Skeletal muscle tissue (tissue), 4 donors: ENCODE measurements around the gene TPRG1L. TPM values are rescaled to one million over a fixed set of nuclear protein-coding genes. Genes with fewer than 3 reads are reported as not detected.

Experiments
- H3K27ac ChIP-seq: one replicate; pipeline ENCODE4 v1.7.0; 2013; ENCODE audit warnings: mild to moderate bottlenecking, low read depth, low read length, inconsistent platforms
- H3K27me3 ChIP-seq, 3 donors: one replicate each; pipeline ENCODE4 v1.7.0; 2013; ENCODE audit warnings: low read length in 3 of 3; ENCODE audit not compliant: control insufficient read depth in 3 of 3, insufficient read depth in 3 of 3
- H3K36me3 ChIP-seq, 3 donors: one replicate each; pipeline ENCODE4 v1.7.0; 2013; ENCODE audit warnings: low read length in 3 of 3; ENCODE audit not compliant: control insufficient read depth in 3 of 3, insufficient read depth in 3 of 3
- H3K4me1 ChIP-seq, 3 donors: one replicate each; pipeline ENCODE4 v1.7.0; 2013; ENCODE audit warnings: low read length in 3 of 3, mild to moderate bottlenecking in 3 of 3; ENCODE audit not compliant: control insufficient read depth in 3 of 3, insufficient read depth in 3 of 3
- H3K4me3 ChIP-seq, 3 donors: one replicate each; pipeline ENCODE4 v1.7.0; 2013; ENCODE audit warnings: low read length in 3 of 3
- H3K9ac ChIP-seq, 3 donors: one replicate each; pipeline ENCODE4 v1.7.0; 2013; ENCODE audit warnings: low read length in 3 of 3, mild to moderate bottlenecking in 3 of 3, moderate library complexity in 2 of 3, low read depth in 1 of 3
- H3K9me3 ChIP-seq, 3 donors: one replicate each; pipeline ENCODE4 v1.7.0; 2013; ENCODE audit warnings: low read length in 3 of 3; ENCODE audit not compliant: control insufficient read depth in 3 of 3
- total RNA-seq: library from RNA; depleted of rRNA; stranded (reverse); fragments of >200 nt; gene quantifications from one replicate; pipeline ENCODE4 v1.2.3, GENCODE V29; 2014
- donor health status: Osteomylitis.

TPRG1L gene
- total RNA-seq, 1 donor from 2014 or later = 17.2 TPM

DNA sequence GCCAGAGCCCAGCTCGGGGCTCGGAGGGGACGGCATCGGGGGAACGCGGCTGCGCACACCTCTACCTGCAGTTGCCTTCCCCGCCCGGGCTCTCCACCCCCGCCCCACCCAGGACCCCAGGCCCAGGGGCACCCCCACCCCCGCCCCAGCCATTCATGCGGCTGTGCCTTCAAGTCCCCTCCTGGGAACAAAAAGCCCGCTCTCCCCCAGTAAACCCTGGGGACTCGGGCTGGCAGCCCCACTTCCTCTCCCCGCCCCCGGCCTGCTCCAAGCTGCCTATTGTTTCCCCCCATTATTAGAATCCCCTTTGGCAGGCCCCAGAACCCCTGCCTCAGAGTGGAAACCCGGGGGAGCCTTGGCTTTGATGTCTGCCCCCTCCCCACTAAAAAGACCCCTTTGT is 31.5 kb upstream of the TPRG1L start:
- Histone ChIP-seq H3K36me3 (no peaks in the 10 kb centered on the region), H3K9me3 (no peaks in the 10 kb centered on the region), H3K4me1 (peaks cover 8 to 29% (median 25%) of the 10 kb centered on the region in 3 donors), H3K27ac (no peak overlapping the region), H3K27me3 (peaks cover 0 to 3% (median 0%) of the 10 kb centered on the region in 3 donors), H3K9ac (no peak overlapping the region), H3K4me3 (no peak overlapping the region)

DNA sequence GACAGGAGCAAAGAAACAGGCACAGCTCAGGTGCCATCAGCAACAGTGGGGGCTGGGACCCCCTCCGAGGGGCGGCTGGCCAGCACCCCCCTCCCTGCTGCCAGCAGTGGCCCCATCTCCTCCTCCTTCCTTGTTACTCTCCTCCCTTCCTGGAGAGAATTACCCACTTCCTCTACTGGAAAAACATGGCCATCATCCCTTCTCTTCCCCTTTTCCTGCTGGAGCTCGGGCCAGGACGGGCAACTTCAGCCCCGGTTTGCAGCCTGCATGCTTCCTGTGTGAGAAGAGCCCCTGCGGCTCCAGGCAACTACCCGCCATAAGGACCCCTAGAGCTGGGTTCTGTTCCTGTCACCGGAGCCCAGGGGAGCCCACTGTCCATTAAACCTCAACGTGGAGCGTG is 31.1 kb upstream of the TPRG1L start:
- Histone ChIP-seq H3K27ac (no peak overlapping the region), H3K36me3 (no peaks in the 10 kb centered on the region), H3K9ac (no peak overlapping the region), H3K4me3 (no peak overlapping the region), H3K4me1 (peaks cover 8 to 31% (median 29%) of the 10 kb centered on the region in 3 donors), H3K9me3 (no peaks in the 10 kb centered on the region), H3K27me3 (peaks cover 0 to 3% (median 0%) of the 10 kb centered on the region in 3 donors)

DNA sequence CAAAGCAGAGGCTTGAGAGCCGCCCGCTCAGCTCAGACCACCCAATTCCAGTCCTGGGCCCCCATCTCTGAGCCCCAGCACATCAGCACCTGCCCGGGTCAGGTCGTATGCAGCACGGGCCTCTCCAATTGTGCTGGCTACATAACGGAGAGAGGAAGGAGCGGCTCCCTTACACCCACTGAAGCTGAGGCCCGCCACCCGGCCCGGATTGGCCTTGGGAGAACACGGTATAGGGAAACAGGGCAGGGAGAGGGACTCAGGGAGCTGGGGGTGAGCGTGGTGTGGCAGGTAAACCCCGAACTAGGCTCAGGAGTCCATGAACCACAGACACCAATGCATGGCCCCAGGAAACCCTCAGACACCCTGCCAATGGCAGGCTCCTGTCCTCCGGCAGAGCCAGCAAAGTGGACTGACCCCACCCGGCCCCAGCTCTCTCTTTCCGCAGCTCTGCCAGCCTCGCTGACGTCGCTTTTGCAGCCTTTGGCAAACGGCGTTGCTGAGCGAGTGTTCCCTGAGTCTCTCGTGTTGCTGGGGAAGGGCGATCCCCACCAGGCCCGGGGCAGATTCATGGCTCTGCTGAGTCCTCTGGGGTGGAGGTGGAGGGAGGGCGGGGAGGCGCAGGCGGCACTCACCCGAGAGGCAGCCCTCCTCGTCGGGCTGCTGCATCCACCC is 30.0 kb upstream of the TPRG1L start:
- H3K36me3 ChIP-seq = no peaks in the 10 kb centered on the region
- H3K9me3 ChIP-seq = no peaks in the 10 kb centered on the region
- peak overlapping the region in 1 of 3 donors; percentile 40 for H3K9ac ChIP-seq
- peaks cover 0 to 3% (median 0%) of the 10 kb centered on the region in 3 donors for H3K27me3 ChIP-seq
- peaks cover 15 to 42% (median 40%) of the 10 kb centered on the region in 3 donors for H3K4me1 ChIP-seq
- no peak overlapping the region for H3K27ac ChIP-seq
- no peak overlapping the region for H3K4me3 ChIP-seq

DNA sequence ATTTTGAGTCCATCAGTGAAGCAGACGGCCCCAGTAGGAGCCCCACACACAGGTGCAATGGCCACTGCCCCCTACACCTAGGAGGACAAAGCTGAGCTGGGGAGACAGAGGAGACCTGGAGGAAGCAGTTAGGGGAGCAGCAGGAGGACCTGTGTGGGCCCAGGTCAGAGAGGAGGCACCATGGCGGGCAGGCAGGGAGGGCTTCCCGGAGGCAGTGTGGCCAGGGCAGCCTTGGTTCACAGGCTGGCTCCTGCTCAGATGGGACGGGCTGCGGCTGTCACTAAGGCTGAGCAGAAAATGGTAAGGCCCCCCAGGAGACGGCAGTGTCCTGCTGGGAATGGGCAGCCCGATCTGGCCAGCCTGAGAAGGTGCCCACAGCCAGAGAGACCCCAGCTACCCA is 28.9 kb upstream of the TPRG1L start:
- Histone ChIP-seq H3K9ac (no peak overlapping the region), H3K4me3 (no peak overlapping the region), H3K27me3 (peaks cover 0 to 3% (median 0%) of the 10 kb centered on the region in 3 donors), H3K9me3 (no peaks in the 10 kb centered on the region), H3K27ac (no peak overlapping the region), H3K4me1 (peaks cover 17 to 43% (median 42%) of the 10 kb centered on the region in 3 donors), H3K36me3 (no peaks in the 10 kb centered on the region)

DNA sequence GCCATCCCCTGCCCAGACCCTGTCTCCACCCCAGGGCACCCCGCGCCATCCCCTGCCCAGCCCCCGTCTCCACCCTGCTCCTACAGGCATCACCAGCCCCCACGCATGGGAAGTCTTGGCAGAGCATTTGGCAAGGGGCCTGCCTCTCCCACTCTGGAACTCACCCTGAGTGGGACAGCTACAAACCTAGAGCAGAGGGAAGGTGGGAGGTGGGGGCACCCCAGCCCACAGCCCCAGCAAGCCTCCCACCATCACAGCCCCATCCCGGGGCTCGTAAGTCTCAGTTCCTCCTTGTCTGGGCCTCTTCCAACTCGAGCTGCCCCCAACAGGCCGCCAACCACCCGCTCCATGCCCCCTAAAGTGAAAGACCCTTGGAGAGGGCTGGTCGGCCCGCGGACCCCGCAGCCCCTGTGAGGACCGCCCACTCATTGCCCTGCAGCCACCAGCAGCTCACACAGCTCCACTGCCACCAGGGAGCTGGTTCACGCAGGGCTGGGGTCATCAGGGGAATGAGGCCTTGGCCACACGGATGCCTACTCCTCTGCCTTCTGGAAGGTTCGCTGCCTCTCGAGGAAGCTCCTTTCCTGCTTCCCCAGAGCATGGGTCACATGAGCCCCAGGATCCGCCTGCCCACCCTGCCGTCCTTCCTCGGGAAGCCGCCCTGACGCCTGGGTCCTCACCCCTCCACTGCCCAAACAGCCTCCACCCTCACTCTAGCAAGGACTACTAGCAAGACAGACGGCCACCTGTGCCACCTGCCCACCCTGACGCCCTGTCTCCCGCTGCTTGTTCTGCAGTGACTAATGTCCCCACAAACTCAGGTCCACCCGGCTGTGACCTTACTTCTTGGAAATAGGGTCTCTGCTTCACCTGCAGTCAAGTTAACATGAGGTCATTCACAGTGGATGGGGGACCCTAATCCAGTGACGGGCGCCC is 27.9 kb upstream of the TPRG1L start:
- Histone ChIP-seq H3K27me3 (peaks cover 0 to 3% (median 0%) of the 10 kb centered on the region in 3 donors), H3K4me1 (peaks cover 17 to 43% (median 41%) of the 10 kb centered on the region in 3 donors), H3K9ac (no peak overlapping the region)

DNA sequence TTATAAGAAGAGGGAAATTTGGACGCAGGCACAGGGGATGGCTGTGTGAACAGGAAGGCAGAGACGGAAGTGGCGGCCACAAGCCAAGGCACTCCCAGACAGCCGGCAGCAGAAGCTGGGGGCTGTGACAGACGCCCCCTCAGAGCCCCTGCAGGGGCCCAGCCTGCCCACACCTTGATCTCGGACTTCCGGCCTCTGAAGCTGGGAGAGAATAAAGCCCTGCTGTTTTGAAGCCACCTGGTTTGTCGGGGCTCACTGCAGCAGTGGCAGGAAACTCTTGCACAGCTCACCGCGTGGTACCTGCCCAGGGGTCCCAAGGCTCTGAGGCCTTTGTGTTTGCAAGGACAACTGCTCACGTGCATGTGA is 27.2 kb upstream of the TPRG1L start:
- no peaks in the 10 kb centered on the region for H3K9me3 ChIP-seq
- H3K27ac ChIP-seq = no peak overlapping the region

More for the DNA sequence above, 27.9 kb upstream of the TPRG1L start:
- H3K4me3 ChIP-seq = no peak overlapping the region
- no peaks in the 10 kb centered on the region for H3K9me3 ChIP-seq
- H3K36me3 ChIP-seq = no peaks in the 10 kb centered on the region
- H3K27ac ChIP-seq = no peak overlapping the region

DNA sequence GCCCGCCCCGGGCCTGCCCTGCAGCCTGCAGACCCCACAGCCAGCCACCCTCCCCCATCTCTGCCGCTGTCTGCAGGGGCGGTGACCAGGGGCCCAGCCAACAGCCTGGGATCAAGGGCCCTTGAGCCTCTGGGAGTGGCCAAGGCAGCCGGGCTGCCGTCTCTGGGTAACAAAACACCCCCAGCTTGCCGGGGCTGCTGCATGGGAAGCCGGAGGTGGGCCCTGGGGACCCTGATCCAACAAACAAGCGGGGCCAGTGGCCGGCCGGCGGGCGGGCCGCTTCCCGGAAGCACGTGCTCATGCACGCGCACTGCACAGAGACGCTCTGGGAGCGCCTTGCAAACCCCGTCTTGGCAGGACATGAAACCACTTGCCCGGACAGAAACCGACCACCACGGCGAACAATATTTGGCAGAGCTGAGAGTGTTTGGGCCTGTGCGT is 26.7 kb upstream of the TPRG1L start:
- Histone ChIP-seq H3K9ac (no peak overlapping the region), H3K9me3 (no peaks in the 10 kb centered on the region), H3K27me3 (peaks cover 0 to 3% (median 0%) of the 10 kb centered on the region in 3 donors), H3K27ac (no peak overlapping the region), H3K36me3 (no peaks in the 10 kb centered on the region), H3K4me1 (peaks cover 17 to 43% (median 40%) of the 10 kb centered on the region in 3 donors), H3K4me3 (peak overlapping the region in 1 of 3 donors; percentile 23)

More for the DNA sequence above, 27.2 kb upstream of the TPRG1L start:
- no peak overlapping the region for H3K4me3 ChIP-seq
- H3K36me3 ChIP-seq = no peaks in the 10 kb centered on the region
- no peak overlapping the region for H3K9ac ChIP-seq
- H3K4me1 ChIP-seq = peaks cover 17 to 43% (median 40%) of the 10 kb centered on the region in 3 donors
- H3K27me3 ChIP-seq = peaks cover 0 to 3% (median 0%) of the 10 kb centered on the region in 3 donors

DNA sequence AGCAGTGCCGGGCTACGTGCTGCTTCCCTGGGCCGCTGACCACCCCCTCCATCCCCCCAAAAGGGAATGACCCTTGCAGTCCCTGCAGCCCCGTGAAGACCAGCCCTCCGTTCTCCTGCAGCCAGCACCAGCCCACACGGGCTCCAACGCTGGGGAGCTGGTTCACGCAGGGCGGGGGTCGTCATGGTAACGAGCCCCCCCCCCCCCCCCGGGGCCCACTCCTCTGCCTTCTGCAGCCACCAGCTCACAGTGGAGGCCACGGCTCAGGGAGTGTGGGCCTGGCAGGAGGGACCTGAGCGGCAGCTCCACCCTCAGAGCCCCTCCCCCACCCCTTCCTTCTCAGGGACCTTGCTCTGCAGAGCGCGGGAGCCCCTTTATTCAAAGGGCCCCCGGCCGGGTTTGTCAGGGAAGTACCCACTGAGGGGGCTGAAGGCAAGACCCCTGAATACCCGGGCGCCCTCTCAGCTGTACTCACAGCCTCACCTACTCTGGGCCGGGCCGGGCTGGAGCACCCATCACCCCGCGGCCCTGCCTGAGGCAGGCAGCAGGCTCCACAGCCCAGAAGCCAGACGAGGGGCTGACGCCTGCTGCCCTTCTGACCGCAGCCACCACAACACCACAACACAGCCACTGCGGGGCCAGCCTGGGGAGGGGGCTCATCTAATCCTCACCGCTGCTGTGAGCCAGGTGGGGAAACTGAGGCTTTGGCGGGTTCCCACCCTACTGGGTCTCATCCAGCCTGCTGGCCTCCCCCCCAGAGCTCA is 26.1 kb upstream of the TPRG1L start:
- Histone ChIP-seq H3K27ac (peak overlapping the region; percentile 62), H3K36me3 (no peaks in the 10 kb centered on the region), H3K9ac (peak overlapping the region in 1 of 3 donors; percentile 62), H3K9me3 (no peaks in the 10 kb centered on the region), H3K27me3 (peaks cover 0 to 3% (median 0%) of the 10 kb centered on the region in 3 donors), H3K4me3 (peak overlapping the region in 1 of 3 donors; percentile 35), H3K4me1 (peaks cover 17 to 43% (median 40%) of the 10 kb centered on the region in 3 donors)

DNA sequence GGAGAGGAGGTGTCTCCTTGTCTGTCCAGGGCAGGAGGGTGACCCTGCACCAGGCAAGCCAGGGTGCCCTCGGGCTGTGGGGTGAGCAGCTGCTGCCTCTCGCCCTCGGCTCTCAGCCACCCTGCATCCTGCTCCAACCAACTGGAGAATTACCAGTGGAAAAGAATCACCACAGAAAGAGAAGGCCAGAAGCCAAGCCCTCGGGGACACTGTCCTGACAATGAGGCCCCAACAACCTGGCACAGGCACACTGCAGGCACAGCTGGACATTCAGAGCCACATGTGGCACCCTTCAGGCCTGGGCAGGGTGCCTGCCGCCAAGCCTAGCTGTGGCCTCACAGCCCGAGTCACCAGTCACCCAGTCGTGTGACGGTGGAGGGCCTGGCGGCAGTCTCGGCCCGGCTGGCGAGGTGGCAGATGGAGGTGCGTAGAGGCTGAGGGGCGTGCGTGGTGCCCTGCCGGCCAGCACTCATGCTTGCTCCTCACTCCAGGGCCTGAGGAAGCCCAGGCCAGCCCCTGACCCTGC is 25.5 kb upstream of the TPRG1L start:
- peak overlapping the region; percentile 62 for H3K27ac ChIP-seq
- no peaks in the 10 kb centered on the region for H3K9me3 ChIP-seq
- H3K4me3 ChIP-seq = peak overlapping the region in 1 of 3 donors; percentile 35
- H3K4me1 ChIP-seq = peaks cover 17 to 43% (median 40%) of the 10 kb centered on the region in 3 donors
- H3K36me3 ChIP-seq = no peaks in the 10 kb centered on the region
- H3K9ac ChIP-seq = peak overlapping the region in 2 of 3 donors; percentile 32 to 74
- H3K27me3 ChIP-seq = peaks cover 0 to 7% (median 0%) of the 10 kb centered on the region in 3 donors
